HG03354 (cell line): ENCODE results near the gene ENTR1.

Experiments
- ATAC-seq: cut with Tn5 transposase; IDR thresholded peaks from one replicate; pipeline ENCODE4 v1.9.1; 2021; ENCODE audit warnings: mild to moderate bottlenecking; ENCODE audit not compliant: unreplicated experiment, poor library complexity, severe bottlenecking

The ENTR1 gene

GRCh38 chr9:136410500-136411287 lies at the start of gene ENTR1, which contains the start of gene PMPCA:
Gene ENTR1, minus strand, starts transcription at chr9:136410614. Its CDS starts 217 bp downstream, at chr9:136410397.
Gene PMPCA, plus strand, starts transcription at chr9:136410658. Its CDS starts 11 bp downstream, at chr9:136410669.
- ATAC-seq: peak; percentile 91

- no peak for ATAC-seq
Measured at GRCh38 chr9:136459425-136459824, 49.0 kb upstream of the ENTR1 start.

GRCh38 chr9:136457326-136457725 lies 46.9 kb upstream of the ENTR1 start:
- no peak for ATAC-seq

- ATAC-seq: no peak
Measured at GRCh38 chr9:136456258-136456657, 45.8 kb upstream of the ENTR1 start.

GRCh38 chr9:136455043-136456002 lies 44.9 kb upstream of the ENTR1 start:
- no peak for ATAC-seq

- no peak for ATAC-seq
Measured at GRCh38 chr9:136454026-136454796, 43.8 kb upstream of the ENTR1 start.

GRCh38 chr9:136453326-136453725 lies 42.9 kb upstream of the ENTR1 start:
- no peak for ATAC-seq

GRCh38 chr9:136451221-136451877 lies 40.9 kb upstream of the ENTR1 start:
- ATAC-seq: no peak

- ATAC-seq: no peak
Measured at GRCh38 chr9:136448655-136449054, 38.2 kb upstream of the ENTR1 start.

- no peak for ATAC-seq
Measured at GRCh38 chr9:136447173-136447778, 36.9 kb upstream of the ENTR1 start.

GRCh38 chr9:136445799-136446198 lies 35.4 kb upstream of the ENTR1 start:
- no peak for ATAC-seq

- ATAC-seq: no peak
Measured at GRCh38 chr9:136444102-136444501, 33.7 kb upstream of the ENTR1 start.

- no peak for ATAC-seq
Measured at GRCh38 chr9:136443687-136444086, 33.3 kb upstream of the ENTR1 start.

- no peak for ATAC-seq
Measured at GRCh38 chr9:136443087-136443486, 32.7 kb upstream of the ENTR1 start.

GRCh38 chr9:136442265-136442664 lies 31.9 kb upstream of the ENTR1 start:
- ATAC-seq: no peak

GRCh38 chr9:136441681-136442245 lies 31.3 kb upstream of the ENTR1 start:
- ATAC-seq: no peak

- no peak for ATAC-seq
Measured at GRCh38 chr9:136441191-136441680, 30.8 kb upstream of the ENTR1 start.
